ENCODE results near the gene PPP2R2C. TPM values are rescaled to one million over a fixed set of nuclear protein-coding genes. Genes with fewer than 3 reads are reported as not detected.

Gene PPP2R2C
- total RNA-seq, 1 experiment from 2014 or later: 26.7 TPM

- in situ Hi-C loops (cut with HindIII; ENCODE audit: low pct_unique_long_range_greater_than_20kb, low sequenced_read_pairs): no loop called here
- no peak for DNase-seq (ENCODE audit: low read depth, low spot score)
- 0 out of 2 replicates have a peak, but pooled peaks cover 3% of the 10 kb centered on the region for H3K4me1 ChIP-seq (ENCODE audit: control insufficient read depth, insufficient read depth, low read length)
- BruUV-seq (replicated peaks): no TSS peak
- no peaks in the 10 kb centered on the region for H3K36me3 ChIP-seq (ENCODE audit: control insufficient read depth, insufficient read depth, low read length)
- no peaks in the 10 kb centered on the region for H3K27me3 ChIP-seq (ENCODE audit: control insufficient read depth, insufficient read depth, low read length)
- TF ChIP-seq TCF7L2 (IDR thresholded peaks at IDR 0.05; ENCODE audit: low read depth, low read length): no peak
- TF ChIP-seq SIN3A (IDR thresholded peaks at IDR 0.05; ENCODE audit: borderline replicate concordance, insufficient read depth, low read depth, low read length): no peak
- TF ChIP-seq REST (IDR thresholded peaks at IDR 0.05; ENCODE audit: insufficient read depth in 1 of 2, low read depth in 2 of 2, low read length in 1 of 2): no peak
- TF ChIP-seq POLR2AphosphoS5 (IDR thresholded peaks at IDR 0.05; ENCODE audit: low read depth, low read length): no peak
- no peak for TF ChIP-seq CTCF (IDR thresholded peaks at IDR 0.05)
- POLR2A ChIA-PET: interaction anchor here (0.6 kb wide), 1 partner anchor 196 kb away, joined by 3 read pairs; no protein-coding TSS in a partner anchor
- CTCF ChIA-PET: no interaction called here
- no peak overlapping the region for H3K4me3 ChIP-seq (ENCODE audit: low read depth in 2 of 2, low read length in 2 of 2)
- no peak for ATAC-seq
- no peak overlapping the region for H3K27ac ChIP-seq (ENCODE audit: low read length)
- intact Hi-C loops (cut with micrococcal nuclease; ENCODE audit: unreplicated experiment): no loop called here
- H3K9me3 ChIP-seq (ENCODE audit: control insufficient read depth, insufficient read depth, low read depth, low read length): no peaks in the 10 kb centered on the region
Measured at GRCh38 chr4:6421397-6421796, 51.0 kb downstream of the PPP2R2C start.

- ChIA-PET CTCF (interaction anchor here (1.1 kb wide), 1 partner anchor 37 kb away, joined by 3 read pairs; no protein-coding TSS in a partner anchor), POLR2A (interaction anchor here (0.6 kb wide), 1 partner anchor 196 kb away, joined by 3 read pairs; no protein-coding TSS in a partner anchor)
- no peak for TF ChIP-seq REST (IDR thresholded peaks at IDR 0.05; ENCODE audit: insufficient read depth in 1 of 2, low read depth in 2 of 2, low read length in 1 of 2)
- no peak for TF ChIP-seq TCF7L2 (IDR thresholded peaks at IDR 0.05; ENCODE audit: low read depth, low read length)
- no peak for TF ChIP-seq POLR2AphosphoS5 (IDR thresholded peaks at IDR 0.05; ENCODE audit: low read depth, low read length)
- TF ChIP-seq CTCF (IDR thresholded peaks at IDR 0.05): no peak
- no peak for TF ChIP-seq SIN3A (IDR thresholded peaks at IDR 0.05; ENCODE audit: borderline replicate concordance, insufficient read depth, low read depth, low read length)
- no peaks in the 10 kb centered on the region for H3K36me3 ChIP-seq (ENCODE audit: control insufficient read depth, insufficient read depth, low read length)
- H3K4me1 ChIP-seq (ENCODE audit: control insufficient read depth, insufficient read depth, low read length): 0 out of 2 replicates have a peak, but pooled peaks cover 3% of the 10 kb centered on the region
- no peaks in the 10 kb centered on the region for H3K27me3 ChIP-seq (ENCODE audit: control insufficient read depth, insufficient read depth, low read length)
- BruUV-seq (replicated peaks): no TSS peak
- ATAC-seq (no peak), DNase-seq (ENCODE audit: low read depth, low spot score) (no peak)
- no peak overlapping the region for H3K4me3 ChIP-seq (ENCODE audit: low read depth in 2 of 2, low read length in 2 of 2)
- intact Hi-C loops (cut with micrococcal nuclease; ENCODE audit: unreplicated experiment): no loop called here
- H3K27ac ChIP-seq (ENCODE audit: low read length): no peak overlapping the region
- no peaks in the 10 kb centered on the region for H3K9me3 ChIP-seq (ENCODE audit: control insufficient read depth, insufficient read depth, low read depth, low read length)
- in situ Hi-C loops (cut with HindIII; ENCODE audit: low pct_unique_long_range_greater_than_20kb, low sequenced_read_pairs): no loop called here
Measured at GRCh38 chr4:6420972-6421371, 51.4 kb downstream of the PPP2R2C start.
